Type B pancreatic cell (in vitro differentiated cells): ENCODE results near the gene SLC47A1. TPM values are rescaled to one million over a fixed set of nuclear protein-coding genes. Genes with fewer than 3 reads are reported as not detected.

Source experiments
- DNase-seq: peaks from one replicate; pipeline ENCODE4 v3.0.0; 2021; ENCODE audit warnings: mixed read lengths; ENCODE audit not compliant: unreplicated experiment; ENCODE audit errors: extremely low spot score
- H3K27ac Mint-ChIP-seq: 2 replicates; pipeline ENCODE4 v1.8.0; 2021; ENCODE audit warnings: mild to moderate bottlenecking, mixed read lengths
- H3K27me3 Mint-ChIP-seq: 2 replicates; pipeline ENCODE4 v1.8.0; 2021; ENCODE audit warnings: mixed read lengths
- H3K36me3 Mint-ChIP-seq: 2 replicates; pipeline ENCODE4 v1.8.0; 2021; ENCODE audit warnings: mixed read lengths
- H3K4me1 Mint-ChIP-seq: one replicate; pipeline ENCODE4 v1.8.0; 2021; ENCODE audit warnings: mixed read lengths; ENCODE audit not compliant: unreplicated experiment
- H3K4me3 Mint-ChIP-seq: 2 replicates; pipeline ENCODE4 v1.8.0; 2021; ENCODE audit warnings: mild to moderate bottlenecking, mixed read lengths
- H3K9me3 Mint-ChIP-seq: 2 replicates; pipeline ENCODE4 v1.8.0; 2021; ENCODE audit warnings: mixed read lengths
- total RNA-seq: library from RNA; stranded (reverse); gene quantifications from 2 replicates; pipeline ENCODE4 v1.2.1, GENCODE V29; 2021; ENCODE audit warnings: low replicate concordance
- TF ChIP-seq, protein P1 (sequence below): fragments of 200-600 bp; sonication (generic); conservative IDR thresholded peaks from 2 replicates; pipeline ENCODE4 v1.5.0; 2021; ENCODE audit warnings: antibody characterized with exemption, mild to moderate bottlenecking

SLC47A1 gene
- total RNA-seq, 1 donor from 2014 or later, result 5.9 TPM

DNA sequence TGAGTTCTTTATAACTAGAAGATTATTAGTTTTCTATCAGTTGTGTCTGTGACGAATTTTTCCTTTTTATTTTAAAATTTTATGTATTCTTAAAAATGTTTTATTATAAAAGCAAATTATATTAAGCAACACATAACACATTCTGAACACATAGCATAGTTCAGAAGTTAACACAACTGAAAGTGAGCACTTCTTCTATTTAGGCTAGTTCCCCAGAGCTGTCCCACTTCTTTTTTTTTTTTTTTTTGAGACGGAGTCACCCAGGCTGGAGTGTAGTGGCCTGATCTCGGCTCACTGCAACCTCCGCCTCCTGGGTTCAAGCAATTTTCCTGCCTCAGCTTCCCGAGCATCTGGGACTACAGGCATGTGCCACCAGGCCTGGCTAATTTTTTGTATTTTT is 77.2 kb downstream of the SLC47A1 start:
- Mint-ChIP-seq H3K27ac (no peak overlapping the region), H3K4me1 (no peaks in the 10 kb centered on the region), H3K36me3 (no peaks in the 10 kb centered on the region), H3K4me3 (no peak overlapping the region), H3K27me3 (no peaks in the 10 kb centered on the region), H3K9me3 (no peaks in the 10 kb centered on the region)
- DNase-seq, result no peak
- TF ChIP-seq, protein P1, sequence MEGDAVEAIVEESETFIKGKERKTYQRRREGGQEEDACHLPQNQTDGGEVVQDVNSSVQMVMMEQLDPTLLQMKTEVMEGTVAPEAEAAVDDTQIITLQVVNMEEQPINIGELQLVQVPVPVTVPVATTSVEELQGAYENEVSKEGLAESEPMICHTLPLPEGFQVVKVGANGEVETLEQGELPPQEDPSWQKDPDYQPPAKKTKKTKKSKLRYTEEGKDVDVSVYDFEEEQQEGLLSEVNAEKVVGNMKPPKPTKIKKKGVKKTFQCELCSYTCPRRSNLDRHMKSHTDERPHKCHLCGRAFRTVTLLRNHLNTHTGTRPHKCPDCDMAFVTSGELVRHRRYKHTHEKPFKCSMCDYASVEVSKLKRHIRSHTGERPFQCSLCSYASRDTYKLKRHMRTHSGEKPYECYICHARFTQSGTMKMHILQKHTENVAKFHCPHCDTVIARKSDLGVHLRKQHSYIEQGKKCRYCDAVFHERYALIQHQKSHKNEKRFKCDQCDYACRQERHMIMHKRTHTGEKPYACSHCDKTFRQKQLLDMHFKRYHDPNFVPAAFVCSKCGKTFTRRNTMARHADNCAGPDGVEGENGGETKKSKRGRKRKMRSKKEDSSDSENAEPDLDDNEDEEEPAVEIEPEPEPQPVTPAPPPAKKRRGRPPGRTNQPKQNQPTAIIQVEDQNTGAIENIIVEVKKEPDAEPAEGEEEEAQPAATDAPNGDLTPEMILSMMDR, result no peak

DNA sequence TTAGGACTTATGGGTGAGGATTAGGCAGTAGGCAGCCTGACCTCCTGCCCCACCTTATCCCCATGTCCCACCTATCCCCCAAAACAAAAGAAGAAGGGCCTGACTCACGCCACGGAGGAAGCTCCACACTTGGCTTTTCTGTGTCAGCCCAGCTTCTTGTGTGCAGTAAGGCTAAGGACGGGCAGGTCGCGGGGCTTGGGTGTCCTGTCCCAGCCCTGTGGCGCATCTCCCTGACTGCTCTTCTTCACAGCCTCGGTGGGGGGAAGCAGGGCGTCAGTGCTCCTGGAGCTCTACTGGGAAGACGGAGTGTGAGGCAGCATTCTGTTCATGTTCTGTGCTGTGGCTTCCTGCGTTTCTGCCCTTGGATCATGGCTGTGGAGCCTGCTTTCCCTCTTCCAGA is 80.3 kb downstream of the SLC47A1 start:
- no peak for DNase-seq
- Mint-ChIP-seq H3K4me3 (no peak overlapping the region), H3K4me1 (no peaks in the 10 kb centered on the region), H3K27ac (no peak overlapping the region), H3K9me3 (peaks cover under 1% of the 10 kb centered on the region), H3K27me3 (no peaks in the 10 kb centered on the region), H3K36me3 (no peaks in the 10 kb centered on the region)
- TF ChIP-seq, protein P1, result no peak

DNA sequence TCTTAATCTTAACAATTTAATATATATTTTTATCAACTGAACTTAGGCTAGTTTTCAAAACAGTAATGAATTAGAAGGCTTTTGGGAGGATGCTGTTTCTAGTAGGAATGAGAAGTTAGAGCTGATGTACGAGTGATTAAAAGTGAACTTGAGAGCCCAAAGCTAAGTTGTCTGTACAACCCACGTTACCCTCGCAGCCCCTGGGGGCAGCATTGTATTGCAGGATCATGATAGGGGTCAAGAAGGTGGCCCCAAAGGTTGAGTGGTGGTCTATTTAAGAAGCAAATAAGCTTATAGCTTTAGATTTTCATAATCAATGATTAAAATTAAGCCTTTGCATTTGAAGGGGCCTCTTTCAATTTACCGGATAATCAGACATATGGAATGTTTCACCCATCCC is 81.2 kb downstream of the SLC47A1 start:
- Mint-ChIP-seq H3K27ac (no peak overlapping the region), H3K4me1 (no peaks in the 10 kb centered on the region)
- no peak for DNase-seq

DNA sequence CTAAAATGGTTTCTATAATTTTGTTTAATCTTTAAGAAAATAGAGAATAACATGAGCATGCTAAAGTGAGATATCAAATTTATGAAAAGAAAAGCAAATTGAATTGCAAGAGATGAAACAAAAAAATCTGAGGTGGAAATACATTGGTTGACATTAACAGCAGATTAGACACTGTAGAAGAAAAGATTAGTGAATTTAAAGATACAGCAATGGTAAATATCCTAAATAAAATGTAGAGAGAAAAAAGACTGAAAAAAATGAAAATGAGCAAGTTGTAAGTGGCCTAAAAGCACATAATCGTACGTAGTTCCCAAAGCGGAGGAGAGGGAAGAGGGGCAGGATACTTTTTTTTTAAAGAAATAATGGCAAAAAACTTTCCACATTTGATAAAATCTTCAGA is 84.4 kb downstream of the SLC47A1 start:
- TF ChIP-seq, protein P1, result no peak
- H3K9me3 Mint-ChIP-seq, result peaks cover 10% of the 10 kb centered on the region

More for the DNA sequence above, 81.2 kb downstream of the SLC47A1 start:
- no peaks in the 10 kb centered on the region for H3K27me3 Mint-ChIP-seq
- peaks cover 10% of the 10 kb centered on the region for H3K9me3 Mint-ChIP-seq
- peaks cover 5% of the 10 kb centered on the region for H3K36me3 Mint-ChIP-seq
- TF ChIP-seq, protein P1, result no peak
- H3K4me3 Mint-ChIP-seq, result no peak overlapping the region

DNA sequence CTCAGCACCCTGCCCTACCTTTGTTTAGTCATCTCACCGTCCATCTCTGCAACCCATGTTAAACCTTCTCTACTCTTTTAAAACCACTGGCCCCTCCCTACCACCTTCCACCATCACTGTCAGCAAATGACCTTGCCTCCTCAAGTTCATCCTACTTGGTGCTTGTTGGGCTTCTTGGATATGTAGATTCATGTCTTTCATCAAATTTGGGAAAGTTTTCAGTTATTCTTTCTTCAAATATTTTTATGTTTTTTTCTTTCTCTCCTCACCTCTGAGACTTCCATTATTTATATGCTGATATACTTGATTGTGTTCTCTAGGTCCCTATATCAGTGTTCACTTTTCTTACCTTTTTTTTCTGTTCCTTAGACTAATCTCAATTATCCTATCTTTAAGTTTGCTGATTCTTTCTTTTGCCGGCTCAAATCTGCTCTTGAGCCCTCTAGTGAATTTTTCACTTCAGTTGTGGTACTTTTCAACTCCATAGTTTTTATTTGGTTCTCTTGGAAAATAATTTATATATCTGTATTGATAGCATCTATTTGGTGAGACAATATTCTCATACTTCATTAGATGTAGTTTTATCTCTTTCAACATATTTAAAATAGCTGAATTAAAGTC is 86.2 kb downstream of the SLC47A1 start:
- Mint-ChIP-seq H3K27ac (no peak overlapping the region), H3K27me3 (no peaks in the 10 kb centered on the region), H3K36me3 (peaks cover 5% of the 10 kb centered on the region), H3K9me3 (peaks cover 10% of the 10 kb centered on the region), H3K4me1 (no peaks in the 10 kb centered on the region), H3K4me3 (no peak overlapping the region)
- TF ChIP-seq, protein P1, result no peak
- DNase-seq, result no peak

More for the DNA sequence above, 84.4 kb downstream of the SLC47A1 start:
- no peak for DNase-seq
- no peak overlapping the region for H3K4me3 Mint-ChIP-seq
- H3K36me3 Mint-ChIP-seq, result peaks cover 5% of the 10 kb centered on the region
- H3K27me3 Mint-ChIP-seq, result no peaks in the 10 kb centered on the region
- no peaks in the 10 kb centered on the region for H3K4me1 Mint-ChIP-seq
- H3K27ac Mint-ChIP-seq, result no peak overlapping the region
